HepG2 (cell line): Measurements from ENCODE around the gene ZNF30. TPM values are rescaled to one million over a fixed set of nuclear protein-coding genes. Genes with fewer than 3 reads are reported as not detected.

Source experiments
- ATAC-seq: fragments of 200-7000 bp; cut with Tn5 transposase; 3 replicates; pipeline ENCODE4 v1.9.1; 2020; ENCODE audit warnings: mild to moderate bottlenecking, moderate library complexity
- BruUV-seq: library from RNA; stranded (reverse); fragments of 400-500 nt; replicated peaks from 2 replicates; lab custom pipeline; 2021; lab: Mats Ljungman, UMichigan
- CTCF ChIA-PET: fragments of 300-600 bp; formaldehyde crosslinking; extraction: SDS; loops from one replicate; lab custom pipeline; 2021; ENCODE audit warnings: low total read pairs, inconsistent platforms, low intra/inter-chr PET ratio; lab: Yijun Ruan, JAX
- POLR2A ChIA-PET: fragments of 350-600 bp; sonication (Branson Sonifier 250); formaldehyde crosslinking; loops from one replicate; lab custom pipeline; 2020; ENCODE audit warnings: antibody characterized with exemption, inconsistent platforms; lab: Yijun Ruan, JAX
- DNase-seq: peaks from one replicate; pipeline ENCODE4 v3.0.0-alpha.2; 2015; ENCODE audit warnings: low spot score
- FAIRE-seq: peaks from 3 replicates; lab custom pipeline; 2011; peaks lifted over from hg19 to GRCh38; lab: Jason Lieb, UNC
- H2AFZ ChIP-seq: one replicate; pipeline ENCODE4 v1.6.1; 2011; ENCODE audit warnings: low read length, inconsistent platforms
- H3K27ac ChIP-seq: fragments of 300-600 bp; 3 replicates; pipeline ENCODE4 v1.8.0; 2011; ENCODE audit warnings: mixed run types, mild to moderate bottlenecking, mixed read lengths, low read length, inconsistent platforms; ENCODE audit not compliant: insufficient read depth; ENCODE audit errors: extremely low read length
- H3K27me3 ChIP-seq, 2 experiments: fragments of 200-600 bp in 1 of 2; 2 replicates in 1 of 2; 3 replicates in 1 of 2; pipeline versions ENCODE4 v1.6.0 to v1.8.0; 2011; ENCODE audit warnings: low read length in 2 of 2, mild to moderate bottlenecking in 2 of 2, moderate library complexity in 2 of 2, inconsistent platforms in 1 of 2; ENCODE audit not compliant: insufficient read depth in 2 of 2, control insufficient read depth in 1 of 2
- H3K36me3 ChIP-seq, 2 experiments: fragments of 200-600 bp in 1 of 2; replicated peaks in 1 of 2; 2 replicates in 1 of 2; 3 replicates in 1 of 2; pipeline versions ENCODE4 v1.5.1 to v1.8.0; 2011; ENCODE audit warnings: low read length in 2 of 2, inconsistent platforms in 1 of 2; ENCODE audit not compliant: insufficient read depth in 2 of 2, control insufficient read depth in 1 of 2
- H3K4me1 ChIP-seq: 2 replicates; pipeline ENCODE4 v1.5.1; 2012; ENCODE audit warnings: low read length, inconsistent platforms; ENCODE audit not compliant: insufficient read depth
- H3K4me2 ChIP-seq: 2 replicates; pipeline ENCODE4 v1.6.0; 2011; ENCODE audit warnings: low read depth, low read length, inconsistent platforms
- H3K4me3 ChIP-seq, 3 experiments: fragments of 200-600 bp in 1 of 3; sonication (generic), shearing (Covaris generic) in 1 of 3; replicated peaks in 1 of 3; 2 replicates each; pipeline ENCODE4 v1.5.1; 2011 to 2016; ENCODE audit warnings: low read length in 3 of 3, inconsistent platforms in 2 of 3, low read depth in 2 of 3, mild to moderate bottlenecking in 2 of 3, control low read depth in 1 of 3, mixed read lengths in 1 of 3; ENCODE audit not compliant: insufficient read depth in 1 of 3
- H3K79me2 ChIP-seq: one replicate; pipeline ENCODE4 v1.6.1; 2011; ENCODE audit warnings: low read length, inconsistent platforms; ENCODE audit not compliant: insufficient read depth
- H3K9ac ChIP-seq: 2 replicates; pipeline ENCODE4 v1.6.0; 2011; ENCODE audit warnings: mild to moderate bottlenecking, low read depth, low read length, inconsistent platforms; ENCODE audit not compliant: insufficient read depth
- H3K9me3 ChIP-seq: 2 replicates; pipeline ENCODE4 v1.5.1; 2012; ENCODE audit warnings: mild to moderate bottlenecking, low read length
- H4K20me1 ChIP-seq: 2 replicates; pipeline ENCODE4 v1.6.0; 2011; ENCODE audit warnings: inconsistent platforms, mild to moderate bottlenecking, low read length, moderate library complexity; ENCODE audit not compliant: insufficient read depth
- HOXA3 ChIP-seq: sonication (generic); formaldehyde crosslinking; IDR thresholded peaks from 2 replicates; pipeline ENCODE4 v1.5.0; 2020; ENCODE audit warnings: missing genetic modification reagents
- PITX1 ChIP-seq: sonication (generic); formaldehyde crosslinking; IDR thresholded peaks from 2 replicates; pipeline ENCODE4 v1.5.1; 2020; ENCODE audit warnings: mild to moderate bottlenecking, missing genetic modification reagents
- SRSF1 ChIP-seq: fragments of 200-400 bp; formaldehyde crosslinking; optimal IDR thresholded peaks from 2 replicates; pipeline ENCODE3; 2017; ENCODE audit warnings: mild to moderate bottlenecking, low read depth, low read length, moderate library complexity
- ZFP1 ChIP-seq: IDR thresholded peaks from 2 replicates; pipeline ENCODE4 v1.6.1; 2016
- ZNF34 ChIP-seq: sonication (generic); formaldehyde crosslinking; IDR thresholded peaks from 2 replicates; pipeline ENCODE4 v1.4.0; 2020; ENCODE audit warnings: mild to moderate bottlenecking, missing genetic modification reagents, borderline replicate concordance
- ZNF737 ChIP-seq: sonication (generic); formaldehyde crosslinking; IDR thresholded peaks from 2 replicates; pipeline ENCODE4 v1.5.0; 2020; ENCODE audit warnings: missing genetic modification reagents, mild to moderate bottlenecking, borderline replicate concordance
- WGBS: methylation state at CpG from one replicate; pipeline ENCODE4 v1.1.6; 2017; ENCODE audit warnings: low lambda C conversion rate; 5-methylcytosine and 5-hydroxymethylcytosine counted together
- in situ Hi-C: cut with HindIII; loops from 2 replicates; pipeline ENCODE4 v1.10.0; 2017; ENCODE audit warnings: low pct_unique_long_range_greater_than_20kb; ENCODE audit not compliant: extremely low pct_ligation_motif_present
- intact Hi-C: fragments of 100-400 bp; cut with micrococcal nuclease; formaldehyde crosslinking; loops from one replicate; pipeline ENCODE4 v1.10.0; 2022; ENCODE audit not compliant: unreplicated experiment
- polyA plus RNA-seq, 8 experiments: library from polyadenylated mRNA; depleted of rRNA in 3 of 8; stranded (reverse) in 7 of 8; unstranded in 1 of 8; fragments of >200 nt; fragmentation: Illumina TruSeq in 4 of 8; extraction: Trizol in 4 of 8; gene quantifications; 2 replicates each; pipeline versions ENCODE4 v1.2.1 to v1.2.3, GENCODE V29; 2011 to 2016; ENCODE audit warnings: low read depth in 4 of 8, missing spikeins in 1 of 8, mixed read lengths in 1 of 8; ENCODE audit not compliant: insufficient read depth in 1 of 8
- total RNA-seq, 5 experiments: library from RNA; depleted of rRNA; stranded (reverse); fragments of >200 nt; fragmentation: Illumina TruSeq; extraction: Trizol; gene quantifications; 2 replicates each; pipeline ENCODE4 v1.2.3, GENCODE V29; 2016; ENCODE audit warnings: low read depth in 1 of 5
- TF ChIP-seq, protein P1 (sequence below): sonication (generic); formaldehyde crosslinking; conservative IDR thresholded peaks from 2 replicates; pipeline ENCODE4 v1.8.0; 2022; ENCODE audit warnings: mild to moderate bottlenecking, moderate library complexity, missing genetic modification reagents
- TF ChIP-seq, protein P2 (sequence below): IDR thresholded peaks from 2 replicates; pipeline ENCODE4 v1.6.1; 2018; ENCODE audit warnings: missing genetic modification reagents, mild to moderate bottlenecking, missing compliant biosample characterization
- TF ChIP-seq, protein P3 (sequence below): sonication (generic); formaldehyde crosslinking; IDR thresholded peaks from 2 replicates; pipeline ENCODE4 v1.4.0; 2020; ENCODE audit warnings: missing genetic modification reagents

The ZNF30 gene
- total and polyA plus RNA-seq, 2 of the 13 experiments (the other 11 are each of a cell fraction or from before 2014, with no cell fraction given): 2.3 to 4.4 TPM

DNA sequence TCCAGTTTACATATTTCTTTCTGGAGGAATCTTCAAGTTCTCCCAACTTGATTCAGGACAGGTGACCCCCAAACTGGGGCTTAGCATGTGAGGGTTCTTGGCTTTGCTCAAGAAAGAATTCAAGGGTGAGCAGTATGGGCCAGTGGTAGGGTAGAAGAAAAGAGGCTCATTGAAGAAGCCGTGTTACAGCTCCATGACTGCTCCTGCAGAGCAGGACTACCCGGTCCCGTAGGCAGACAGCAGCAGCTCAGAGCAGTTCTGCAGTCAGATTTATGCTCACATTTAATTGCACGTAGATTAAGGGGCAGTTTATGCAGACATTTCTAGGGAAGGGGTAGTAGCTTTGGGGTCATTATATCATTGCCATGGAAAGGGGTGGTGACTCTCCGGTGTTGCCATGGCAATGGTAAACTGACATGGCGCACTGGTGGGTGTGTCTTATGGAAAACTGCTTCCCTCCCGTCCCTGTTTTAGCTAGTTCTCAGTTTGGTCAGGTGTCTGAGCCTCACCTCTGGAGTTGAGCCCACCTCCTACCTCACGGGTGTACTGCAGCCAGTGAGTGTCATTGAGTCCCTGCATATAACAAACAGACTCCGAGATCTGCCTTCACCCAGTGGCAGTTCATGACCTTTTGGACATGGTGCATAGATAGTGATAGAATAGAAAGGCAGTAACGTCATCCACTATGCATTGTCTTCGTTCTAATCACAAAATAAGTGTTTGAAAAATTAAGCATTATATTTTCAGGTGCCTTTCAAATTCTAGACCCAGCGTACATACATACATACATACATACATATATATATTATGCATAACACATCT is 53.3 kb downstream of the ZNF30 start:
- ChIA-PET CTCF (no interaction called here), POLR2A (interaction anchor here (1.3 kb wide), 1 partner anchor 15 kb away, joined by 5 read pairs; no protein-coding TSS in a partner anchor)
- intact Hi-C loops: no loop called here
- TF ChIP-seq HOXA3 (CRISPR knock-in tag) (no peak), SRSF1 (no peak), PITX1 (CRISPR knock-in tag) (no peak), ZNF34 (CRISPR knock-in tag) (no peak), ZNF737 (CRISPR knock-in tag) (no peak), ZFP1 (CRISPR knock-in tag) (no peak)
- TF ChIP-seq, protein P1, sequence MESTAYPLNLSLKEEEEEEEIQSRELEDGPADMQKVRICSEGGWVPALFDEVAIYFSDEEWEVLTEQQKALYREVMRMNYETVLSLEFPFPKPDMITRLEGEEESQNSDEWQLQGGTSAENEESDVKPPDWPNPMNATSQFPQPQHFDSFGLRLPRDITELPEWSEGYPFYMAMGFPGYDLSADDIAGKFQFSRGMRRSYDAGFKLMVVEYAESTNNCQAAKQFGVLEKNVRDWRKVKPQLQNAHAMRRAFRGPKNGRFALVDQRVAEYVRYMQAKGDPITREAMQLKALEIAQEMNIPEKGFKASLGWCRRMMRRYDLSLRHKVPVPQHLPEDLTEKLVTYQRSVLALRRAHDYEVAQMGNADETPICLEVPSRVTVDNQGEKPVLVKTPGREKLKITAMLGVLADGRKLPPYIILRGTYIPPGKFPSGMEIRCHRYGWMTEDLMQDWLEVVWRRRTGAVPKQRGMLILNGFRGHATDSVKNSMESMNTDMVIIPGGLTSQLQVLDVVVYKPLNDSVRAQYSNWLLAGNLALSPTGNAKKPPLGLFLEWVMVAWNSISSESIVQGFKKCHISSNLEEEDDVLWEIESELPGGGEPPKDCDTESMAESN (CRISPR knock-in tag): no peak
- TF ChIP-seq, protein P2, sequence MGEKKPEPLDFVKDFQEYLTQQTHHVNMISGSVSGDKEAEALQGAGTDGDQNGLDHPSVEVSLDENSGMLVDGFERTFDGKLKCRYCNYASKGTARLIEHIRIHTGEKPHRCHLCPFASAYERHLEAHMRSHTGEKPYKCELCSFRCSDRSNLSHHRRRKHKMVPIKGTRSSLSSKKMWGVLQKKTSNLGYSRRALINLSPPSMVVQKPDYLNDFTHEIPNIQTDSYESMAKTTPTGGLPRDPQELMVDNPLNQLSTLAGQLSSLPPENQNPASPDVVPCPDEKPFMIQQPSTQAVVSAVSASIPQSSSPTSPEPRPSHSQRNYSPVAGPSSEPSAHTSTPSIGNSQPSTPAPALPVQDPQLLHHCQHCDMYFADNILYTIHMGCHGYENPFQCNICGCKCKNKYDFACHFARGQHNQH: no peak
- TF ChIP-seq, protein P3, sequence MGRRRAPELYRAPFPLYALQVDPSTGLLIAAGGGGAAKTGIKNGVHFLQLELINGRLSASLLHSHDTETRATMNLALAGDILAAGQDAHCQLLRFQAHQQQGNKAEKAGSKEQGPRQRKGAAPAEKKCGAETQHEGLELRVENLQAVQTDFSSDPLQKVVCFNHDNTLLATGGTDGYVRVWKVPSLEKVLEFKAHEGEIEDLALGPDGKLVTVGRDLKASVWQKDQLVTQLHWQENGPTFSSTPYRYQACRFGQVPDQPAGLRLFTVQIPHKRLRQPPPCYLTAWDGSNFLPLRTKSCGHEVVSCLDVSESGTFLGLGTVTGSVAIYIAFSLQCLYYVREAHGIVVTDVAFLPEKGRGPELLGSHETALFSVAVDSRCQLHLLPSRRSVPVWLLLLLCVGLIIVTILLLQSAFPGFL (CRISPR knock-in tag): no peak
- no TSS peak for BruUV-seq
- H3K4me1 ChIP-seq: peaks cover 34% of the 10 kb centered on the region
- no peaks in the 10 kb centered on the region for H3K79me2 ChIP-seq
- DNase-seq: no peak
- H3K9me3 ChIP-seq: peaks cover 13% of the 10 kb centered on the region
- WGBS: 58% methylated on average over 12 of the region's 12 CpGs
- peaks cover 0 to 3% of the 10 kb centered on the region in 2 experiments; a peak in 2 of 5 replicates for H3K27me3 ChIP-seq
- in situ Hi-C loops: no loop called here
- H3K4me2 ChIP-seq: no peak overlapping the region
- no peak for FAIRE-seq
- H2AFZ ChIP-seq: no peak overlapping the region
- H3K4me3 ChIP-seq: no peak overlapping the region
- no peaks in the 10 kb centered on the region for H3K36me3 ChIP-seq
- no peak overlapping the region for H3K27ac ChIP-seq
- no peaks in the 10 kb centered on the region for H4K20me1 ChIP-seq
- no peak overlapping the region for H3K9ac ChIP-seq
- no peak for ATAC-seq
